Fibroblast of lung (primary cell): ENCODE data around the gene FHOD3. TPM values are rescaled to one million over a fixed set of nuclear protein-coding genes. Genes with fewer than 3 reads are reported as not detected.

Experiments
- DNase-seq, 2 donors: peaks; one replicate each; pipeline versions ENCODE4 v3.0.0 to v3.0.0-alpha.2; 2010; ENCODE audit warnings: low read depth in 2 of 2
- H2AFZ ChIP-seq: 2 replicates; pipeline ENCODE4 v1.5.1; 2012; ENCODE audit warnings: low read length, control low read depth, inconsistent platforms
- H3K27ac ChIP-seq: 2 replicates; pipeline ENCODE4 v1.5.1; 2011; ENCODE audit warnings: low read length, control low read depth; ENCODE audit not compliant: insufficient read depth
- H3K27me3 ChIP-seq: 2 replicates; pipeline ENCODE4 v1.5.1; 2011; ENCODE audit warnings: mild to moderate bottlenecking, low read length; ENCODE audit not compliant: control insufficient read depth, insufficient read depth
- H3K36me3 ChIP-seq: 2 replicates; pipeline ENCODE4 v1.5.1; 2011; ENCODE audit warnings: low read length; ENCODE audit not compliant: control insufficient read depth, insufficient read depth
- H3K4me1 ChIP-seq: 2 replicates; pipeline ENCODE4 v1.5.1; 2011; ENCODE audit warnings: low read length; ENCODE audit not compliant: control insufficient read depth, insufficient read depth; ENCODE audit errors: extremely low read depth
- H3K4me2 ChIP-seq: 2 replicates; pipeline ENCODE4 v1.5.1; 2011; ENCODE audit warnings: low read length, control low read depth; ENCODE audit not compliant: insufficient read depth; ENCODE audit errors: extremely low read depth
- H3K4me3 ChIP-seq, 4 experiments: fragments of 200-600 bp in 1 of 4; sonication (generic) in 1 of 4; replicated peaks in 1 of 4; 2 replicates each; pipeline ENCODE4 v1.5.1; 2011 to 2016; ENCODE audit warnings: low read length in 4 of 4, low read depth in 3 of 4, mild to moderate bottlenecking in 3 of 4, control low read depth in 2 of 4, inconsistent platforms in 1 of 4, mixed read lengths in 1 of 4; ENCODE audit not compliant: insufficient read depth in 1 of 4; ENCODE audit errors: control extremely low read depth in 1 of 4
- H3K79me2 ChIP-seq: 2 replicates; pipeline ENCODE4 v1.5.1; 2012; ENCODE audit warnings: mild to moderate bottlenecking, low read length, inconsistent platforms; ENCODE audit not compliant: control insufficient read depth, insufficient read depth
- H3K9ac ChIP-seq: 2 replicates; pipeline ENCODE4 v1.5.1; 2011; ENCODE audit warnings: mild to moderate bottlenecking, low read length, control low read depth; ENCODE audit not compliant: insufficient read depth
- H3K9me3 ChIP-seq: 2 replicates; pipeline ENCODE4 v1.5.1; 2012; ENCODE audit warnings: low read depth, low read length; ENCODE audit not compliant: control insufficient read depth, insufficient read depth
- H4K20me1 ChIP-seq: 2 replicates; pipeline ENCODE4 v1.5.1; 2011; ENCODE audit warnings: low read length; ENCODE audit not compliant: control insufficient read depth, insufficient read depth; ENCODE audit errors: extremely low read depth
- CTCF ChIP-seq, 2 donors: IDR thresholded peaks in 1 of 2; conservative IDR thresholded peaks in 1 of 2; 1 replicate in 1 of 2; 2 replicates in 1 of 2; pipeline ENCODE4 v1.5.1; 2011 to 2012; ENCODE audit warnings: low read length in 2 of 2, control low read depth in 1 of 2, inconsistent platforms in 1 of 2, low read depth in 1 of 2, mild to moderate bottlenecking in 1 of 2
- EZH2 ChIP-seq: IDR thresholded peaks from 2 replicates; pipeline ENCODE4 v1.5.1; 2012; ENCODE audit warnings: low read length, control low read depth, mild to moderate bottlenecking; ENCODE audit errors: missing control alignments
- polyA plus RNA-seq, 2 donors: library from polyadenylated mRNA; depleted of rRNA in 1 of 2; stranded (reverse) in 1 of 2; unstranded in 1 of 2; fragments of >200 nt; gene quantifications; 2 replicates each; pipeline ENCODE4 v1.2.1, GENCODE V29; 2011 to 2012; ENCODE audit warnings: missing spikeins in 1 of 2
- total RNA-seq: library from RNA; depleted of rRNA; stranded (reverse); fragments of >200 nt; gene quantifications from 2 replicates; pipeline ENCODE4 v1.2.1, GENCODE V29; 2014

FHOD3 gene
- total and polyA plus RNA-seq, 2 donors (not counting 1 experiment from before 2014, with no cell fraction given): 16.1 to 28.2 TPM

- TF ChIP-seq EZH2 (no peak), CTCF (conservative IDR thresholded peaks at IDR 0.05 in 1 of 2, IDR thresholded peaks at IDR 0.05 in 1 of 2; ENCODE audit: low read depth in 1 of 2, low read length in 2 of 2) (no peak)
- DNase-seq: no peak
- Histone ChIP-seq H3K4me1 (no peaks in the 10 kb centered on the region), H3K36me3 (no peaks in the 10 kb centered on the region), H2AFZ (no peak overlapping the region), H3K9me3 (no peaks in the 10 kb centered on the region), H3K27me3 (no peaks in the 10 kb centered on the region), H3K27ac (no peak overlapping the region), H3K4me3 (no peak overlapping the region), H3K79me2 (no peaks in the 10 kb centered on the region), H3K4me2 (no peak overlapping the region), H4K20me1 (no peaks in the 10 kb centered on the region), H3K9ac (no peak overlapping the region)
Measured at GRCh38 chr18:36527051-36527450, 229.5 kb downstream of the FHOD3 start.

- Histone ChIP-seq H3K4me3 (no peak overlapping the region), H3K9me3 (no peaks in the 10 kb centered on the region), H3K9ac (no peak overlapping the region), H3K79me2 (no peaks in the 10 kb centered on the region), H3K36me3 (no peaks in the 10 kb centered on the region), H3K4me2 (no peak overlapping the region), H2AFZ (no peak overlapping the region), H3K27me3 (no peaks in the 10 kb centered on the region), H3K4me1 (no peaks in the 10 kb centered on the region), H3K27ac (no peak overlapping the region), H4K20me1 (no peaks in the 10 kb centered on the region)
- TF ChIP-seq CTCF (conservative IDR thresholded peaks at IDR 0.05 in 1 of 2, IDR thresholded peaks at IDR 0.05 in 1 of 2; ENCODE audit: low read depth in 1 of 2, low read length in 2 of 2) (no peak), EZH2 (no peak)
- DNase-seq: no peak
Measured at GRCh38 chr18:36527740-36528455, 230.4 kb downstream of the FHOD3 start.

- DNase-seq: no peak
- H3K9me3 ChIP-seq: no peaks in the 10 kb centered on the region
- H3K79me2 ChIP-seq: no peaks in the 10 kb centered on the region
- H3K27ac ChIP-seq: no peak overlapping the region
- H3K9ac ChIP-seq: no peak overlapping the region
- no peaks in the 10 kb centered on the region for H3K27me3 ChIP-seq
- H3K36me3 ChIP-seq: no peaks in the 10 kb centered on the region
- no peak overlapping the region for H3K4me3 ChIP-seq
- H3K4me1 ChIP-seq: no peaks in the 10 kb centered on the region
- no peak overlapping the region for H3K4me2 ChIP-seq
- TF ChIP-seq EZH2 (no peak), CTCF (conservative IDR thresholded peaks at IDR 0.05 in 1 of 2, IDR thresholded peaks at IDR 0.05 in 1 of 2; ENCODE audit: low read depth in 1 of 2, low read length in 2 of 2) (no peak)
- no peak overlapping the region for H2AFZ ChIP-seq
- H4K20me1 ChIP-seq: no peaks in the 10 kb centered on the region
Measured at GRCh38 chr18:36529747-36530146, 232.2 kb downstream of the FHOD3 start.
